ENCODE measurements around the gene CLUH.

GRCh38 chr17:2691965-2692780 lies 19.4 kb downstream of the CLUH start:
- TF ChIP-seq, protein P1, sequence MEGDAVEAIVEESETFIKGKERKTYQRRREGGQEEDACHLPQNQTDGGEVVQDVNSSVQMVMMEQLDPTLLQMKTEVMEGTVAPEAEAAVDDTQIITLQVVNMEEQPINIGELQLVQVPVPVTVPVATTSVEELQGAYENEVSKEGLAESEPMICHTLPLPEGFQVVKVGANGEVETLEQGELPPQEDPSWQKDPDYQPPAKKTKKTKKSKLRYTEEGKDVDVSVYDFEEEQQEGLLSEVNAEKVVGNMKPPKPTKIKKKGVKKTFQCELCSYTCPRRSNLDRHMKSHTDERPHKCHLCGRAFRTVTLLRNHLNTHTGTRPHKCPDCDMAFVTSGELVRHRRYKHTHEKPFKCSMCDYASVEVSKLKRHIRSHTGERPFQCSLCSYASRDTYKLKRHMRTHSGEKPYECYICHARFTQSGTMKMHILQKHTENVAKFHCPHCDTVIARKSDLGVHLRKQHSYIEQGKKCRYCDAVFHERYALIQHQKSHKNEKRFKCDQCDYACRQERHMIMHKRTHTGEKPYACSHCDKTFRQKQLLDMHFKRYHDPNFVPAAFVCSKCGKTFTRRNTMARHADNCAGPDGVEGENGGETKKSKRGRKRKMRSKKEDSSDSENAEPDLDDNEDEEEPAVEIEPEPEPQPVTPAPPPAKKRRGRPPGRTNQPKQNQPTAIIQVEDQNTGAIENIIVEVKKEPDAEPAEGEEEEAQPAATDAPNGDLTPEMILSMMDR (IDR thresholded peaks at IDR 0.05), result no peak
- TF ChIP-seq POLR2AphosphoS5 (IDR thresholded peaks at IDR 0.05; ENCODE audit: low read depth, low read length), result no peak
- TF ChIP-seq, protein P2, sequence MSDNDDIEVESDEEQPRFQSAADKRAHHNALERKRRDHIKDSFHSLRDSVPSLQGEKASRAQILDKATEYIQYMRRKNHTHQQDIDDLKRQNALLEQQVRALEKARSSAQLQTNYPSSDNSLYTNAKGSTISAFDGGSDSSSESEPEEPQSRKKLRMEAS (IDR thresholded peaks at IDR 0.05; ENCODE audit: low read depth), result no peak
- TF ChIP-seq TAF1 (IDR thresholded peaks at IDR 0.05; ENCODE audit: borderline replicate concordance, low read depth, low read length), result no peak
- no peak for TF ChIP-seq RFX5 (IDR thresholded peaks at IDR 0.05; ENCODE audit: low read length)

Measured in SK-N-SH (cell line).